RWPE1 (cell line): Measurements from ENCODE around the gene NAPA.

ENCODE experiments used
- CTCF ChIA-PET: fragments of 350-600 bp; sonication (Branson Sonifier 250); formaldehyde crosslinking; extraction: SDS; loops from one replicate; lab custom pipeline; 2021; lab: Yijun Ruan, JAX
- POLR2A ChIA-PET: fragments of 400-600 bp; formaldehyde crosslinking; extraction: SDS; loops from one replicate; lab custom pipeline; 2020; ENCODE audit warnings: antibody characterized with exemption; ENCODE audit not compliant: low non-redundant PET; lab: Yijun Ruan, JAX
- DNase-seq: peaks from one replicate; pipeline ENCODE4 v3.0.0; 2012; ENCODE audit warnings: low spot score
- H3K27ac ChIP-seq: fragments of 450-650 bp; 2 replicates; pipeline ENCODE4 v1.5.1; 2017
- CTCF ChIP-seq: fragments of 450-650 bp; conservative IDR thresholded peaks from 2 replicates; pipeline ENCODE4 v1.5.1; 2017; ENCODE audit warnings: low read depth, mild to moderate bottlenecking

NAPA gene

GRCh38 chr19:47491358-47492136 lies 23.3 kb downstream of the NAPA start:
- POLR2A ChIA-PET = no interaction called here
- peak overlapping the region; percentile 67 for H3K27ac ChIP-seq
- no peak for DNase-seq
- CTCF ChIA-PET = no interaction called here
- TF ChIP-seq CTCF = no peak

GRCh38 chr19:47490847-47491246 lies 24.0 kb downstream of the NAPA start:
- ChIA-PET POLR2A (no interaction called here), CTCF (interaction anchor here (0.7 kb wide), 1 partner anchor 54 kb away, joined by 3 read pairs; no protein-coding TSS in a partner anchor)
- no peak for TF ChIP-seq CTCF
- peak overlapping the region; percentile 67 for H3K27ac ChIP-seq
- DNase-seq = no peak

GRCh38 chr19:47490031-47490430 lies 24.8 kb downstream of the NAPA start:
- H3K27ac ChIP-seq = peak overlapping the region; percentile 67
- DNase-seq = no peak
- POLR2A ChIA-PET = interaction anchor here (0.6 kb wide), 1 partner anchor 208 kb away, joined by 3 read pairs; no protein-coding TSS in a partner anchor
- CTCF ChIA-PET = no interaction called here
- no peak for TF ChIP-seq CTCF

GRCh38 chr19:47489072-47489914 lies 25.6 kb downstream of the NAPA start:
- POLR2A ChIA-PET = interaction anchor here (0.6 kb wide), 1 partner anchor 209 kb away, joined by 3 read pairs; no protein-coding TSS in a partner anchor
- CTCF ChIA-PET = interaction anchor here (0.6 kb wide), 1 partner anchor 141 kb away, joined by 4 read pairs; no protein-coding TSS in a partner anchor

GRCh38 chr19:47487551-47488515 lies 27.0 kb downstream of the NAPA start:
- ChIA-PET POLR2A (no interaction called here), CTCF (interaction anchor here (0.5 to 0.6 kb wide), 3 partner anchors 24 to 64 kb away, joined by 3 to 4 read pairs (median 4); no protein-coding TSS in a partner anchor)
- no peak for TF ChIP-seq CTCF
- H3K27ac ChIP-seq = peak overlapping the region; percentile 89
- DNase-seq = no peak

More at GRCh38 chr19:47489072-47489914, 25.6 kb downstream of the NAPA start:
- H3K27ac ChIP-seq = peak overlapping the region; percentile 67
- TF ChIP-seq CTCF = no peak
- no peak for DNase-seq
